GM13977 (cell line): ENCODE measurements around the gene ADK.

ENCODE experiments used
- DNase-seq: peaks from one replicate; pipeline ENCODE4 v3.0.0; 2012; ENCODE audit warnings: low spot score
- in situ Hi-C: fragments of 300-500 bp; cut with MboI; formaldehyde crosslinking; loops from one replicate; pipeline ENCODE4 v1.12.0; 2022; ENCODE audit warnings: low sequenced_read_pairs, low pct_unique_long_range_greater_than_20kb, mixed read lengths, inconsistent platforms; ENCODE audit not compliant: unreplicated experiment
- TF ChIP-seq, protein P1 (sequence below): IDR thresholded peaks from 2 replicates; pipeline ENCODE4 v1.5.1; 2012; ENCODE audit warnings: mild to moderate bottlenecking, control low read depth; ENCODE audit not compliant: insufficient read depth; ENCODE audit errors: extremely low read depth, missing control alignments

The ADK gene

DNA sequence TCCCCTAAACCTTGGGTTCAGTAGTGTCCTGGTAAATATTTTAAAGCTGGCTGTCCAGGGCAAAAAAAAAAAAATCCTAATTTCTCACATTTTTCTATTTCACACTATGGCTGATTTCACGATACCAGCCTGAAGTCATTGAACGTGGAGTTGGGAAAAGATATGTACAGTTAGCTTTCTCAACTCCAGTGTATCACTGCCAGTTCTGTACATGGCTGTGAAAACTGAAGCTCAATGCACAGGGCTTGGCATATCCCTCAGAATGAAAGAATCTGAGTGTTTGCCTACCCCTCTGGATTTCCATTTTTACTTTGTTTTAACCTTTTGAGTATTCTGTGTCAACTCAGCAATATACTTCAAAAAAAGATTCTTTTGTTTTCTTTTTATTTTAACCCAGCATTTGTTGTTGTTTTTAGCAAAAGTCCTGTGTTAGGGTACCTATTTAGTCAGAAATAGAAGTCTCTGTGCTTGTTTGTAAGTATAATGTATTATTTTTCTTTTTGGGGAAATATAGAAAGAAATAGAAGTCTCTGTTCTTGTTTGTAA is 274.5 kb downstream of the ADK start:
- no peak for DNase-seq
- TF ChIP-seq, protein P1, sequence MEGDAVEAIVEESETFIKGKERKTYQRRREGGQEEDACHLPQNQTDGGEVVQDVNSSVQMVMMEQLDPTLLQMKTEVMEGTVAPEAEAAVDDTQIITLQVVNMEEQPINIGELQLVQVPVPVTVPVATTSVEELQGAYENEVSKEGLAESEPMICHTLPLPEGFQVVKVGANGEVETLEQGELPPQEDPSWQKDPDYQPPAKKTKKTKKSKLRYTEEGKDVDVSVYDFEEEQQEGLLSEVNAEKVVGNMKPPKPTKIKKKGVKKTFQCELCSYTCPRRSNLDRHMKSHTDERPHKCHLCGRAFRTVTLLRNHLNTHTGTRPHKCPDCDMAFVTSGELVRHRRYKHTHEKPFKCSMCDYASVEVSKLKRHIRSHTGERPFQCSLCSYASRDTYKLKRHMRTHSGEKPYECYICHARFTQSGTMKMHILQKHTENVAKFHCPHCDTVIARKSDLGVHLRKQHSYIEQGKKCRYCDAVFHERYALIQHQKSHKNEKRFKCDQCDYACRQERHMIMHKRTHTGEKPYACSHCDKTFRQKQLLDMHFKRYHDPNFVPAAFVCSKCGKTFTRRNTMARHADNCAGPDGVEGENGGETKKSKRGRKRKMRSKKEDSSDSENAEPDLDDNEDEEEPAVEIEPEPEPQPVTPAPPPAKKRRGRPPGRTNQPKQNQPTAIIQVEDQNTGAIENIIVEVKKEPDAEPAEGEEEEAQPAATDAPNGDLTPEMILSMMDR = no peak
- in situ Hi-C loops = no loop called here

DNA sequence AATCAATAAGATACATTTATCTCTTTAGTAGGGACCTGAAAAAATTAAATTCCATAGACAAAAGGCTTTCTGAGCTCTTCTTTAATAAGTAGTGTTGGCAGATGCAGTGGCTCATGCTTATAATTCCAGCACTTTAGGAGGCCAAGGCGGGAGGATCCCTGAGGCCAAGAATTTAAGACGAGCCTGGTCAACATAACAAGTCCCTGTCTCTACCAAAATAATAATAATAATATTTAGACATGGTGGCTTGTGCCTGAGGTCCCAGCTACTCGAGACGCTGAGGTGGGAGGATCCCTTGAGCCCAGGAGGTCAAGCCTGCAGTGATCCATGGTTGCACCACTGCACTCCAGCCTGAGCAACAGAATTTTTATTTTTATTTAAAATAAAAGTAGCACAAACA is 280.8 kb downstream of the ADK start:
- TF ChIP-seq, protein P1 = no peak
- in situ Hi-C loops = no loop called here
- DNase-seq = no peak

DNA sequence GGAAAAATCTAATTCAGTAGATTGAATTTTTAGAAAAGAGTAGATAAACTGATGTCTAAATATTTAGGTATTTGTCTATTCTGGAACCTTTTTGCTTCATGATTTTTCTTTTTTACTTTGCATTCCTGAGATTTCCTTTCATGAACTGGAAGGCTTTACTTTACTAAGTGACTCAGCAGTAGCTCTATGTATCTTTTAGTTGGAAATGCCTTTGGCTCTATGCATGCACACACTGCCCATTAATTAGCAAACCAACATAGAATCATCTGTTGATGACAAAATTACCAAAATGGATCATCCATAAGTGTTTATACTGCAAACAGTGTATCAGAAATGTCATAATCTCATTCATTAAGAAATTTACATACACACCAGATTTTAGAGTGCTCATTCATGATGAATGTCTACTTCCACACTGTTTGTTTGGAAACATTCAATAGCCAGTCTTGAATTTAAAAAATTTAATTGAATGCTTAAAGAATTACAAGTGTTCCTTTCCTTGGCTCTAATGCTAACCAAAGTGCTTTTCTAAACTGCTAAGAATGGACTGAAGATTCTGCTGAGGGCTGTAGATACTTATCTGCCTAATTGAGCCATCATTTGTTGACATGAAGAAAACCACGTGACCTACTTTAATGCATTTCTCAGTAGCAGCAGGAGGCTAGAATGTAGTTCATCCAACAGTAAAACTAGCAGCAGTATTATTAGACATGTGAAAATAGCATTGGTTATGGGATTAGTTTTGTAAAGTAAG is 282.0 kb downstream of the ADK start:
- no peak for DNase-seq
- TF ChIP-seq, protein P1 = no peak
- in situ Hi-C loops = no loop called here

DNA sequence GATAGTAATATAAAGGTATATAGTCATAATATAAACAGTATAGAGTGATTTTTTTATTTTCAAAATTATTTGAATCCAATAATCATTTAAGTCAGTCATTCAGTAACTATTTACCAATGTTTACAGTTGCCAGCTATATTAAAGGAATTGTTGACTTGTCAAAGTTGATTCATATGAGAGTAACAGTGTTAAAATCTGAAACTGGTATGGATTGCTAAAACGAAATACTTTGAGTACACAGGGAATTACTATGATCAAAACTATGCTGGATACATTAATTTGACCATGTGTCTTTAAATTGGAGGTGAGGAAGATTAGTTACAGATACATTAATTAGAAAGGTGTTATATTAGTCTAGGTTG is 282.6 kb downstream of the ADK start:
- in situ Hi-C loops = no loop called here
- no peak for DNase-seq
- TF ChIP-seq, protein P1 = no peak

DNA sequence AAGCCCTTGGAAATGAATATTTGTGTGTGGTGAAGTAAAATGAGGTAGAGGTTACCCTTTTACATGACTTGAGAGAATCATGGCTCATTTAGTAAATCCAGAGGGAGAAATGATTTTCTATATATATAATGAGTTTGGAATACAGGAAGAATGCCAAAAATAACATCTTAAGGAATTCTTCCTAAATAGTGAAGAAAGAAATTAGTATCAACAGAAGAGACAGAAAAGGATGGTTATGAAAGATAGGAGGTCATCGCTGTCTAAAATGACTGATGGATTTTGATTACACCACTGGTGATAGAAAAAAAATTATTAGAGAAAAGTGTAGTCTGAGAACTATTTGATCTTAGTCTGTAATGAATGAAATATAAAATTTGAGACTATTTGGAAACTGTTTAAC is 283.0 kb downstream of the ADK start:
- DNase-seq = no peak
- TF ChIP-seq, protein P1 = no peak
- in situ Hi-C loops = no loop called here

DNA sequence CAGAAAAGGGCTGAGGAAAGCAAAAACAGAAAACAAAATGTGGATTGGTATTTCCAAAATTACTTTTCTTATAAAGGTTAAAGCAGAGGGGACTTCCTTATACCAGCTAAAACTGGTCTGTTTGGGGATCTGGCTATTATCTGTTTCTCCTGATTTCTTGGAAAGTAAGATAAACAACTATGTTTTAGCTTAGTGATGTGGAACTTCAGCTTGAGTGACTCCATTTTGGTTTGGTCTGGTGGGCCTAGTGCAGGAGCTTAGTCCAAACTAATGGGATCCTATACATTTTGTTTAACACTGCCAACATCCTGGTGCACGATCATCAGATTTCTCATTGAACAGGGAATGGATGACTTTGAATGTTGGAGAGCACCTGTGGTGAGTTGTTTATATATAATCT is 283.5 kb downstream of the ADK start:
- TF ChIP-seq, protein P1 = no peak
- DNase-seq = no peak
- in situ Hi-C loops = no loop called here
